Pulmonary artery endothelial cell (primary cell): ENCODE measurements around the gene PTPRN2. TPM values are rescaled to one million over a fixed set of nuclear protein-coding genes. Genes with fewer than 3 reads are reported as not detected.
"Not testable (repeated sequence)": the region's sequence is repeated elsewhere in the genome, so short reads cannot be mapped to it uniquely, and the experiment has no call there.

ENCODE experiments used
- DNase-seq: peaks from one replicate; pipeline ENCODE4 v3.0.0-alpha.2; 2011; ENCODE audit warnings: low read depth, low spot score
- total RNA-seq: library from RNA; depleted of rRNA; stranded (reverse); fragments of >200 nt; gene quantifications from 2 replicates; pipeline ENCODE4 v1.2.3, GENCODE V29; 2014

Gene PTPRN2
- total RNA-seq, 1 donor from 2014 or later = 0.53 TPM

- no peak for DNase-seq
Measured at GRCh38 chr7:157604661-157605381, 982.8 kb downstream of the PTPRN2 start.

- no peak for DNase-seq
Measured at GRCh38 chr7:157603716-157604115, 983.9 kb downstream of the PTPRN2 start.

GRCh38 chr7:157603005-157603404 lies 984.6 kb downstream of the PTPRN2 start:
- no peak for DNase-seq

- no peak for DNase-seq
Measured at GRCh38 chr7:157602581-157602980, 985.0 kb downstream of the PTPRN2 start.

GRCh38 chr7:157602156-157602555 lies 985.5 kb downstream of the PTPRN2 start:
- DNase-seq = no peak

GRCh38 chr7:157601530-157601929 lies 986.1 kb downstream of the PTPRN2 start:
- DNase-seq = no peak

DNA sequence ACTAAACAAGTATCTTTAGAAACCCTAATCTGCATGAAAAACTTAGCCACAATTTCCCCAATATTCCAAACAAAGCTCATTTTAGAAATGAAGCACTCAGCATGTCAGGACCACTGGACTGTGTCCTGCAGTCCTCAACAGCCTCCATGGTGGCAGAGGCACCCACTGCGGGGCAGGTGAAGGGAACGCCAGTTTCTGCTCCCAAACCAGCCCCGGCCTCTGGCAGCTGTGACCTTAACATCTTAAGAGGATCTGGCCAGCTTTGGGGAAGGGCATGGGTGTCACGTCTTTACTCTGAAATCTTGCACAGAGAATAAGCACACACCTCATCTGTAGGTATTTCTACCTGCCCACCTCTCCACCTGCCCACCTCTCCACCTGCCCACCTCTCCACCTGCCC lies 988.1 kb downstream of the PTPRN2 start:
- no peak for DNase-seq

DNA sequence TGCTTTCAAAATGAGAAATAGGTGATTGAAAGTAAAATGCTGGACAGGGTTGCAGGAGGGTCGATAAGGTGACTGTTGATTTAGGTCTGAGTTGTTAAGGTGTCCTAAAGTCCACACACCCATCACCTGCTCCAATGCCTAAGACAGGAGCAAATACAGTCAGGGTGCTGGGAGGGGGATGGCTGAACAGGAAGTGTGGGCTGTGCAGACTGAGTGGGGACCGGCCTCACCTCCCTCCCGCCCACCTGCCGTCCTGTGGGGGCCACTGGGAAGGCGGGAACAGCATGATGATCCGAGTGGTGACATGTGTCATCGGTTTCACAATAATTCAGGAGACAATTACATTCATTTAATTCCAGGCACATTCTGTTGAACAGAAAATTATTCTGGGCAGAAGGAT lies 990.1 kb downstream of the PTPRN2 start:
- DNase-seq = no peak

GRCh38 chr7:157596881-157597280 lies 990.7 kb downstream of the PTPRN2 start:
- no peak for DNase-seq

DNA sequence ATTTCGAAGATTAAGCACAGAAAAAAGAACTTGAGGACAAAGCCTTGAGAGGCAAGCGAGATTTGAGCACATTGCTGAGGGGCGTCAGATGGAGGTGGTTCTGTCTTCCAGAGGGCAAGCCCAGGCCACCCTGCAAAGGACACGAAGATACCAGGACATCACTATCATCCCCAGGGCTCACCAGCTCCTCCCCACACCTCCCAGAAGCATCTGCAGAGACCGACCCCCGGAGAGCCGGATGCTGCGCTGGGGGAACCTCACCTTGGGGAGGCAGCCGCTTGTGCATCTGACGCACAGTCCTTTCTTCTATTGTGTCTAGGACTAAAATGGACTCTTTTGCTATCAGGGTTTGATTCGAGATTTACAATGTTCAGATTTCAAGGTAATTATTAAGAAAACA lies 991.2 kb downstream of the PTPRN2 start:
- no peak for DNase-seq

GRCh38 chr7:157596026-157596425 lies 991.6 kb downstream of the PTPRN2 start:
- DNase-seq = no peak

GRCh38 chr7:157595086-157595855 lies 992.4 kb downstream of the PTPRN2 start:
- no peak for DNase-seq

- no peak for DNase-seq
Measured at GRCh38 chr7:157594306-157594705, 993.3 kb downstream of the PTPRN2 start.

GRCh38 chr7:157593541-157593940 lies 994.1 kb downstream of the PTPRN2 start:
- no peak for DNase-seq

DNA sequence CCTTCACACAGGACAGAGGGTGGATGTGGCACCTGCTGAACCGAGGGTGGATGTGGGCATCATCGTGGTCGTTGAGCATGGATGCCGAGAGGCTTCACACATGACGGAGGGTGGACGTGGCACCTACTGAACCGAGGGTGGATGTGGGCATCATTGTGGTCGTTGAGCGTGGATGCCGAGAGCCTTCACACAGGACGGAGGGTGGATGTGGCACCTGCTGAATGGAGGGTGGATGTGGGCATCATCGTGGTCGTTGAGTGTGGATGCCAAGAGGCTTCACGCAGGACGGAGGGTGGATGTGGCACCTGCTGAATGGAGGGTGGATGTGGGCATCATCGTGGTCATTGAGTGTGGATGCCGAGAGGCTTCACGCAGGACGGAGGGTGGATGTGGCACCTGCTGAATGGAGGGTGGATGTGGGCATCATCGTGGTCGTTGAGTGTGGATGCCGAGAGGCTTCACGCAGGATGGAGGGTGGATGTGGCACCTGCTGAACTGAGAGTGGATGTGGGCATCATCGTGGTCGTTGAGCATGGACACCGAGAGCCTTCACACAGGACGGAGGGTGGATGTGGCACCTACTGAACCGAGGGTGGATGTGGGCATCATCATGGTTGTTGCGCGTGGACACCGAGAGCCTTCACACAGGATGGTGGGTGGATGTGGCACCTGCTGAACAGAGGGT lies 994.8 kb downstream of the PTPRN2 start:
- DNase-seq = not testable (repeated sequence)

GRCh38 chr7:157590526-157590925 lies 997.1 kb downstream of the PTPRN2 start:
- DNase-seq = no peak

DNA sequence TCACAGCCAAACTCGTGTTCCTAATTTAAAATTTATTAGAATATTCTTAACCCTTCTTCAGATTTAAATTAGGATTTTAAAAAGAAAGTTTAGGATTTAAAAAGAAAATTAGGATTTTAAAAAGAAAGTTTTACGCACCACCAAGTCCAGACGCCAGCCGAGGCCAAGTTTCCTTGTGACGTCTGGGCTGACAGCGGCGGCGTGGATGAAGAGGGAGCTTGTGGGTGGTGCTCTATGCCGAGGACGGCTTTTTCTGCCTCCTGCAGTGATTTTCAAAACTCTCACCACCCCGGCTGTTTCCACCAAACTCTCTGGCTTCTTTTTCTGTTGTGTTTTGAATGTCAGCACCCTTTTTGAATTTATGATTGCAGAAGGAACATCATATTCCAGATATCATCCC lies 997.9 kb downstream of the PTPRN2 start:
- DNase-seq = no peak

GRCh38 chr7:157587805-157588560 lies 999.6 kb downstream of the PTPRN2 start:
- DNase-seq = no peak

DNA sequence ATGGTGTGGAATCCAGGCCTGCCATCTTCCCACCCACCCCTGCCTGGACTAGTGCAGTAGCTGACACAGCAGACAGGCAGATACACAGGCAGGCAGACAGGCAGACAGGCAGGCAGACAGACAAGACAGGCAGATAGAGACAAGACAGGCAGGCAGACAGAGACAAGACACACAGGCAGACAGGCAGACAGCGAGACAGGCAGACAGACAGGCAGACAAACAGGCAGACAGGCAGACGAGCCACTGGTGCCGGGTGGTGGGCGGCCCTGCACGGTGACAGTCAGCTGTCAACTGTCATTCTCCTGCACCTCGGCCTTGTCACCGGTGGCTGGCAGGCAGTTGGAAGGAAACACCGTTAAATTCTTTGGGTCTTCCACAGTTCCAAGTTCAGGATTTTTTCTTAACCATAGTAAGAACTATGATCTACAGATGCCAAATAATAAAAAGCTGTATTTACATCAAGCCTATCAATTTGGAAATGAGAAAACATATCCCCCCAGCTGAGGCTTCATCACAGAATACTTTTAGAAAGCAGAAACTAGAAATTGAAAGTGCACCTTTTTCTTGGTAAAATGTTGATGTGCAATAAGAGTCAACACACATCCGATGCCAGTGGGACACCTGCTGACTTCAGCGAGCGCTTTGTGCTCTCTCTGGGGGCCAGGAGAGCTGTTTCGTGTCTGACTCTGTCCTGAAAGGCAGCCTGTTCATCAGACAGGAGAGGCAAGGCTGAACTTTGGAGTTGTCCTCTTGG lies 1000.4 kb downstream of the PTPRN2 start:
- no peak for DNase-seq

DNA sequence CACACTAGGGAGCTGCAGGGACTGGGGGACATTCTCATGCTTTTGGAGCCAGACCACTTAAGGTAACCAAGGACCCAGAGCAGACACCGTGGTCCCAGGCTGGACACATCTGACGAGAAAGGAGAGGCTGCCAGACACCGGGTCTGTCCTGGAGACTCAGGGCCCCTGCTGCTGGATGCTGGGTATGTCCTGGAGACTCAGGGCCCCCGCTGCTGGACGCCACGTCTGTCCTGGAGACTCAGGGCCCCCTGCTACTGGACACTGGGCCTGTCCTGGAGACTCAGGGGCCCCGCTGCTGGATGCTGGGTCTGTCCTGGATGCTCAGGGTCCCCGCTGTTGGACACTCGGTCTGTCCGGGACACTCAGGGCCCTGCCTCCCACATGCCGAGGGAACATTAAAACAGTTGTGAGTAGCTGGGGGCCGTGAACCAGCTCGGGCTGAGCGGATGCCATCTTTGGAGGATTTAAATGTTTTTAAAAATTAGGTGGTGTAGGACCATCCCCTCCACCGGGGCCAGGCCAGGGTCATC lies 1001.1 kb downstream of the PTPRN2 start:
- DNase-seq = no peak
